Stimulated activated CD8-positive, alpha-beta memory T cell treated with anti-CD3 and anti-CD28 coated beads, Interleukin-2, amount 100 ng/mL, for 48 hours (primary cell): ENCODE data around the gene TEDC1.
A peak's percentile ranks its signal among the peaks of the same experiment; 100 is the strongest.

ENCODE experiments used
- DNase-seq, 2 donors: peaks; one replicate each; pipeline ENCODE4 v3.0.0-alpha.2; 2020; ENCODE audit warnings: low read depth in 2 of 2

TEDC1 gene

GRCh38 chr14:105474483-105475268, 16.4 kb upstream of the TEDC1 start, which contains the start of gene CRIP2:
CRIP2 (plus strand) TSS chr14:105474821; CDS start chr14:105474863, 42 bp downstream.
- no peak for DNase-seq

GRCh38 chr14:105475269-105476096, 15.6 kb upstream of the TEDC1 start:
- no peak for DNase-seq

GRCh38 chr14:105476097-105476830, 14.8 kb upstream of the TEDC1 start:
- DNase-seq = no peak

GRCh38 chr14:105476831-105477659, 14.0 kb upstream of the TEDC1 start:
- no peak for DNase-seq

DNA sequence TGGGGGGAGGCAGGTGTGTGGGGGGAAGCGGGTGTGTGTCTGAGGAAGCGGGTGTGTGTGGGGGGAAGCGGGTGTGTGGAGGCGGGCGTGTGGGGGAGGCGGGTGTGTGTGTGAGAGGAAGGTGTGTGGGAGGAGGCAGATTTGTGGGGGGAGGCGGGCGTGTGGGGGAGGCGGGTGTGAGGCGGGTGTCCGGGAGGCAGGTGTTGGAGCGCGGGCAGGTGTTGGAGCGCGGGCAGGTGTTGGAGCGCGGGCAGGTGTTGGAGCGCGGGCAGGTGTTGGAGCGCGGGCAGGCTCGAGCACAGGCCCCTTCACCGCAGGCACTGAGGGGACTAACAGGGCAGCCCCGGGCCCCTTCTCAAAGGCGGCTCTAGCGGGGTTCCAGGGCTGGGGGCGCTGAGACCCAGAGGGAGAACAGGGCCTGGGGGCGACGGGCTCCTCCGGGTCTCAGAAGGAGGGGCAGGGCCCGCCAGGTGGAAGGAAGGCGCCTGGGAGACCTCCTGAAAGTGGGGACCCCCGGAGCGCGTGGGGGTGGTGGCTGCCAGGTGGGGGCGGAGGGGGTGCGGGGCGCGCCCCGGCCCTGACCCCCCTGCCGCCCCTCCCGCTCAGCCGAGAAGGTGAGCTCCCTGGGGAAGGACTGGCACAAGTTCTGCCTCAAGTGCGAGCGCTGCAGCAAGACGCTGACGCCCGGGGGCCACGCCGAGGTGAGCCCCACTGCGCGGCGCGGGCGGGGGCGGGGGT, 13.2 kb upstream of the TEDC1 start:
- DNase-seq = no peak

GRCh38 chr14:105478398-105479251, 12.4 kb upstream of the TEDC1 start:
- DNase-seq = no peak

GRCh38 chr14:105479431-105480158, 11.5 kb upstream of the TEDC1 start:
- no peak for DNase-seq

DNA sequence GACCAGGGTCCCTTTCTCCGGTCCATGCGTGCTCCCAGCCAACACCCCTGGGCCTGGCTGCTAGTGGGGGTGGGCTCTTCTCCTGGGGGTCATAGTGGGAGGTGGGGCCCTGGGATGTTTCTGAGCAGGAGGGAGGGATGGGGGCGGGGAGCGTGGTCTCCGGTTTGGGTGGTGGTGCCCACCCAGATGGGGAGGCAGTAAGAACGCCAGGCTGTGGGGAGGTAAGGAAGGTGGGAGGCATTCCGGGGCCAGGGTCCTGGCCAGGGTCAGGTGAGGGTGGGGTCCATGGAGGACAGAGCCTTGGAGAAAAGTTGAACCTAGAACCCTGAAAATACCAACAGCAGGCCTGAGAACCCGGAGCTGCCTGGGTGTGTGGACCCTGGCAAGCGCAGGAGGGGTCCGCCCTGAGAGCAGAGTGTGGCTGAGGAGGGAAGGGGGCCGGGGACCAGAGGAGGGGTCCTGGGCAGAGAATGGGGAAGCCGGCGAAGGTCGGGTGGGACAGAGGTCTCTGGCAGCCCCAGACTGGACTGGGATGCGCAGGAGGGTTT, 10.8 kb upstream of the TEDC1 start:
- DNase-seq = no peak

DNA sequence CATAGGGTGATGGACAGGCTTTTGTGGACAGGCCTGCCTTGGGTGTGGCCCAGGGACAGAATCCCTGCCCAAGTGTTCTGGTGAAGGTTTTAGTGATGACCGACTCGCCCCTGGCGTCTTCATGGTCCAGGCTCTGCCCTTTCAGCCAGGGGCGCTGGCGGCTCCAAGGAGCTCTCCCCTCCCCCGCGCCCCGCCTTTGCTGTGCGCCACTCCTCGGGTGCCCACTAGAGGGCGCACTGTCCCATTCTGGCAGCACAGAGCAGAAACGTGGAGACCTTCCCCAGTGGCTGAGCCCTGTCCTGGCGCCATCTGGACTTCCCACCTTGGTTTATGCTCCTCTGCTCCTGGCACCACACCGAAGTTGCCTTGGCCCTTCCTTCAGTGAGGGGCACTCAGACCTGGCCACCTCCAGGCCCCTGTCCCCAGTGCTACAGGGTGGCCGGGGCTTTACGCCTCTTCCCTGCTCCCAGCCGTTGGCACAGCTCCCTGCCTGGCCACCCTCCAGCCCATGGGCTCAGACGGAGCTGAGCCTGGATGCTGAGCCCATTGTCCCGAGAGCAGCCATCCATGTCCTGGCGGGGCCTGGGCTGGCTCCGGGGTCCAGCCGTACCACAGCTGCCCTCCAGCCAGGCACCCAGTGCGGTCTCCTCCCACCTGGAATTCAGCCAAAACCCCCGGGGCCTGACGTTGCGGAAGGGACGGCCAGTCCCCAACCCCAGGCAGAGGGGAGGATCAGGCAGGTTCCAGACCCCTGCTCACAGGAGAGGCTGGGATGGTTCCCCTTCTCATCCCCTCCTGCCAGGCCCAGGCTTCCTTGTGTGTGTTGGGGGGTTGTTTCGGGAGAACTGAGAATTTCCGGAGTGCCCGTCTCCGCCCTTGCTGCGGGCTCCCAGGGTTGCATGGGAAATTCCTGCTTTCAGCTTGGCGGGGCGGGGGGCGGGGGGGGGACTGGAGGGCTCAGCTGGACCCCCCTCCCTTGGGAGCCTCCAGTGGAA, 9.9 kb upstream of the TEDC1 start:
- DNase-seq = peak; percentile 83 to 89

DNA sequence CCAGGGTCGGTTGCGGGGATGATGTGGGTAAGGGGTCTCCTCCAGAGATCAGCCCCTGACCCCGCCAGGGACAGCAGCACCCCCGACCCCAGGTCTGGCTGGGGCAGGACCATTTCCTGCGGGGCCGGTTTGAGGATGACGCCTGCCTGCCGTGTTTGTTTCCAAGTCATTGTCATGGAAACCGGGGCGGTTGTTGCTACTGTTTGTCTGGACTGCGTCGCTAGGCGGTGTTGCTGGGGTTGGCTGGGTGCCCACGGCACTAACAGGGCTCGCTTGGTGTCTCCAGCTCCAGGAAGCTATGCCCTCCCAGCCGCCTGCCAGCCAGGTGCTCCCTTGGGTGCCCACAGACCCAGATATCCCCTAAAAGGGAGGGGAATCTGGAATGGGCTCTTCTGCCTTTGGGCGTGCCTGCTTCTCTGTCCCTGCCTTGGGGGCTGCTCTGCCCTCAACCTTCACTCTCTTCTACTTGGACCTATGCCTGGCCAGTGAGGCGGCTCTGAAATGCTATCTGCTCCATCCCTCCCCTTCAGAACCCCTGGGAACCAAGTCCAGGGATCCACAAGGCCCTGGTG, 9.1 kb upstream of the TEDC1 start:
- DNase-seq = peak; percentile 84 to 86

DNA sequence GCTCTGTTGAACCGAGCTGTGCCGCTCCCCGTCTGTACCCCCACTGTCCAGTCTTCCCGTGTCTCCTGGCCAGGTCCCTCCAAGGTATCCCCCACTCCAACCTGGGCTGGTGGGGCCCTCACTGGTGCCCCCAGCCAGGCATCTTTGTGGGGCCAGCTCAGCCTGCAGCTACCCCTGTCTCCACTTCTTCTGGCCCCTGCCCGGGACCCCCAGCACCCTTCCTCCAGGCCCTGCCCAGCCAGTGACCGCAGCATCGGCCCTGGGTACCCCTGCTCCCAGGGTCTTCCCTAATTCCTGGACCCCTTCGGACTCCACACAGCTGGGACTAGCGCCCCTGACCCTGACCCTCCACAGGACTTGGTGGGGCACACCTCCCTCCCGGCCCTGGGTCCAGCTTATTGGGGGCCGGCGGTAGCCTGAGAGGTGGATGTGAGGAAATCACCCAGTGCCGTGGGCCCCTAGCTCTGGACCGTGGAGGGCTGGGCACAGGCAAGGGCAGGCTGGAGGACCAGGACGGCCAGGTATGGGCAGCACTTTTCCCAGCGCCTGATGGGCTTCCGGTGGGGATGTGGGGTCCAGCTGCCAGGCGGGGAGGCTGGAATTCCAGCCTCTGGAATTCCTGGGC, 8.4 kb upstream of the TEDC1 start:
- no peak for DNase-seq

DNA sequence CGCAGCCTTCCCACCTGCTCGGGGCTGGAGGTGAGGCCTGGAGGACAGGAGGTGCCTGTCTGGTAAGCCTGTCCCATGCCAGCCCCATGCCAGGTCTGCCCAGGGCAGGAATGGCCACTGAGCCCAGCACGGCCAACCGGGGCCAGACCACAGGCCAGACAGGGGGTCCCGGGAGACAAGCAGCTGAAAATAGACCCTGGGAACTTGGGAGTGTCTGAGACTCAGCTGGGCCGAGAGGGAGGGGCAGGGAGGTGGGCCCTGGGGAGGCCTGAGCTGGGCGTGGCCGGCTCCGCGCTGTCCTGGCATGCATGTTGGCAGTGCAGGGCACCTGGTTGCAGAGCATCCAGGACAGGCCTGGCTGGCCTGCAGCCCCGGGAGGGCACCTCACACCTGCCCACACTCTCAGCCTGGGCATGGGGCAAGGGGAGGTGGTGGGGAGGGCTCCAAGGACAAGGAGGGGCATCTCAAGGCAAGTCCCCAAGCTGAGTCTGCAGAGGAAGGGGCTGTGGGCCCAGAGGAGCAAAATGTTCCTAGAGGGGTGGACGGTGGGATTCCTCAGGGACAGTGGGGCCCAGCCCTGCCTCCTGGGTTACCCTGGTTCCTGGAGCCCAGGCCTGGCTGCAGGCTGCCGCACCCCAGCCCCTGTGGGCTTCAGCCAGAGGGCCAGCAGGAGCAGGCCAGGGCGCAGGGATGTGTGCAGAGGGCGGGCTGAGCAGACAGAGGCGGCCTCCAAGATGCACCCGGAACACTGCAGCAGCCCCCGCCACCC, 7.6 kb upstream of the TEDC1 start:
- DNase-seq = no peak

- no peak for DNase-seq
Observed at GRCh38 chr14:105484069-105484996, 6.7 kb upstream of the TEDC1 start.

GRCh38 chr14:105484997-105485393, 6.1 kb upstream of the TEDC1 start:
- DNase-seq = no peak

DNA sequence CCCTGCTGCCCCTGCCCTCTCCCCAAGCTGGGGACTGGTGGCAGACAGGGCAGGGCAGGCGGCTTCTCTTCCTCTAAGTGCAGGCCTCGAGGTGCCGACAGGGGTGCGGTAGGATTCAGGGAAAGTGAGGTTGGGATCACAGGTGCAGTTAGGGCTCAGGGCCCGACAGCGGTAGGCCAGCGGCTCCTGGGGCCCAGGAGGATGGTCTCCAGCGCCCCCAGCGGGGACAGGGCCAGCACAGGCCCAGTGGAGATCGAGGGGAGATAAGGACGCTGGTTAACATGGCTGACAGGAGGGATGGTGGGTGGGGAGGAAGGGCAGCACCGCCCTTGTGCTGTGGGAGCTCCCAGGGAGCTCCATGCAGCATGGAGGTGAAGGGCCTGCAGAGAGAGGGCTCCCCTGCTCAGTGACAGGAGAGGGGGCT, 5.3 kb upstream of the TEDC1 start:
- peak in 1 of 2 donors; percentile 33 for DNase-seq
